Measurements from ENCODE around the gene XXYLT1. TPM values are rescaled to one million over a fixed set of nuclear protein-coding genes. Genes with fewer than 3 reads are reported as not detected.

Gene XXYLT1
- total RNA-seq, 1 experiment from 2014 or later = 23.4 TPM

DNA sequence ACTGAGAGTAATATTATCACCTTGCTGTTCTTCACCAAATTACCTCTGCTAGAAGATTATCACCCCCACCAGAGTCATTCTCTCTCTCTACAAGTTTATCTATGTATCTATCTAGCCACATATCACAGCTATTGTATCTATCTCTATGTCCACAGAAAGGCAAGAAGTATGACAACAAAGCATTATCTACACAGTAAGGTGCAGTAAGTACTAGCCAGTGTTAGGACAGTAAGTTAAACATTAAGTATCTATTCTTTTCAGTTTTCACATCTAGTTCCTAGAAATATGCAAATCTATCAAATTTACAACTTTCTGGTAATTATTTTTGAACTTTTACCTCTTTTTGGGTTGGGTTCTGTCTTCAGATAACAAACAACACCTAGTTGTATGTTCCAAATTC lies 26.5 kb upstream of the XXYLT1 start (continued):
- TF ChIP-seq, protein P1, sequence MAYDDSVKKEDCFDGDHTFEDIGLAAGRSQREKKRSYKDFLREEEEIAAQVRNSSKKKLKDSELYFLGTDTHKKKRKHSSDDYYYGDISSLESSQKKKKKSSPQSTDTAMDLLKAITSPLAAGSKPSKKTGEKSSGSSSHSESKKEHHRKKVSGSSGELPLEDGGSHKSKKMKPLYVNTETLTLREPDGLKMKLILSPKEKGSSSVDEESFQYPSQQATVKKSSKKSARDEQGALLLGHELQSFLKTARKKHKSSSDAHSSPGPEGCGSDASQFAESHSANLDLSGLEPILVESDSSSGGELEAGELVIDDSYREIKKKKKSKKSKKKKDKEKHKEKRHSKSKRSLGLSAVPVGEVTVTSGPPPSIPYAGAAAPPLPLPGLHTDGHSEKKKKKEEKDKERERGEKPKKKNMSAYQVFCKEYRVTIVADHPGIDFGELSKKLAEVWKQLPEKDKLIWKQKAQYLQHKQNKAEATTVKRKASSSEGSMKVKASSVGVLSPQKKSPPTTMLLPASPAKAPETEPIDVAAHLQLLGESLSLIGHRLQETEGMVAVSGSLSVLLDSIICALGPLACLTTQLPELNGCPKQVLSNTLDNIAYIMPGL (CRISPR knock-in tag; IDR thresholded peaks at IDR 0.05) = no peak
- TF ChIP-seq, protein P2, sequence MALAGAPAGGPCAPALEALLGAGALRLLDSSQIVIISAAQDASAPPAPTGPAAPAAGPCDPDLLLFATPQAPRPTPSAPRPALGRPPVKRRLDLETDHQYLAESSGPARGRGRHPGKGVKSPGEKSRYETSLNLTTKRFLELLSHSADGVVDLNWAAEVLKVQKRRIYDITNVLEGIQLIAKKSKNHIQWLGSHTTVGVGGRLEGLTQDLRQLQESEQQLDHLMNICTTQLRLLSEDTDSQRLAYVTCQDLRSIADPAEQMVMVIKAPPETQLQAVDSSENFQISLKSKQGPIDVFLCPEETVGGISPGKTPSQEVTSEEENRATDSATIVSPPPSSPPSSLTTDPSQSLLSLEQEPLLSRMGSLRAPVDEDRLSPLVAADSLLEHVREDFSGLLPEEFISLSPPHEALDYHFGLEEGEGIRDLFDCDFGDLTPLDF (CRISPR knock-in tag; IDR thresholded peaks at IDR 0.05) = no peak
- TF ChIP-seq, protein P3, sequence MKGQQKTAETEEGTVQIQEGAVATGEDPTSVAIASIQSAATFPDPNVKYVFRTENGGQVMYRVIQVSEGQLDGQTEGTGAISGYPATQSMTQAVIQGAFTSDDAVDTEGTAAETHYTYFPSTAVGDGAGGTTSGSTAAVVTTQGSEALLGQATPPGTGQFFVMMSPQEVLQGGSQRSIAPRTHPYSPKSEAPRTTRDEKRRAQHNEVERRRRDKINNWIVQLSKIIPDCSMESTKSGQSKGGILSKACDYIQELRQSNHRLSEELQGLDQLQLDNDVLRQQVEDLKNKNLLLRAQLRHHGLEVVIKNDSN (CRISPR knock-in tag; IDR thresholded peaks at IDR 0.05) = no peak
- TF ChIP-seq, protein P4, sequence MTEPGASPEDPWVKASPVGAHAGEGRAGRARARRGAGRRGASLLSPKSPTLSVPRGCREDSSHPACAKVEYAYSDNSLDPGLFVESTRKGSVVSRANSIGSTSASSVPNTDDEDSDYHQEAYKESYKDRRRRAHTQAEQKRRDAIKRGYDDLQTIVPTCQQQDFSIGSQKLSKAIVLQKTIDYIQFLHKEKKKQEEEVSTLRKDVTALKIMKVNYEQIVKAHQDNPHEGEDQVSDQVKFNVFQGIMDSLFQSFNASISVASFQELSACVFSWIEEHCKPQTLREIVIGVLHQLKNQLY (CRISPR knock-in tag; IDR thresholded peaks at IDR 0.05) = no peak
- TF ChIP-seq, protein P5, sequence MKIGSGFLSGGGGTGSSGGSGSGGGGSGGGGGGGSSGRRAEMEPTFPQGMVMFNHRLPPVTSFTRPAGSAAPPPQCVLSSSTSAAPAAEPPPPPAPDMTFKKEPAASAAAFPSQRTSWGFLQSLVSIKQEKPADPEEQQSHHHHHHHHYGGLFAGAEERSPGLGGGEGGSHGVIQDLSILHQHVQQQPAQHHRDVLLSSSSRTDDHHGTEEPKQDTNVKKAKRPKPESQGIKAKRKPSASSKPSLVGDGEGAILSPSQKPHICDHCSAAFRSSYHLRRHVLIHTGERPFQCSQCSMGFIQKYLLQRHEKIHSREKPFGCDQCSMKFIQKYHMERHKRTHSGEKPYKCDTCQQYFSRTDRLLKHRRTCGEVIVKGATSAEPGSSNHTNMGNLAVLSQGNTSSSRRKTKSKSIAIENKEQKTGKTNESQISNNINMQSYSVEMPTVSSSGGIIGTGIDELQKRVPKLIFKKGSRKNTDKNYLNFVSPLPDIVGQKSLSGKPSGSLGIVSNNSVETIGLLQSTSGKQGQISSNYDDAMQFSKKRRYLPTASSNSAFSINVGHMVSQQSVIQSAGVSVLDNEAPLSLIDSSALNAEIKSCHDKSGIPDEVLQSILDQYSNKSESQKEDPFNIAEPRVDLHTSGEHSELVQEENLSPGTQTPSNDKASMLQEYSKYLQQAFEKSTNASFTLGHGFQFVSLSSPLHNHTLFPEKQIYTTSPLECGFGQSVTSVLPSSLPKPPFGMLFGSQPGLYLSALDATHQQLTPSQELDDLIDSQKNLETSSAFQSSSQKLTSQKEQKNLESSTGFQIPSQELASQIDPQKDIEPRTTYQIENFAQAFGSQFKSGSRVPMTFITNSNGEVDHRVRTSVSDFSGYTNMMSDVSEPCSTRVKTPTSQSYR (CRISPR knock-in tag; IDR thresholded peaks at IDR 0.05) = no peak
- TF ChIP-seq KAT7 (CRISPR knock-in tag; IDR thresholded peaks at IDR 0.05; ENCODE audit: borderline replicate concordance) = no peak
- TF ChIP-seq SOX15 (CRISPR knock-in tag; IDR thresholded peaks at IDR 0.05) = no peak

DNA sequence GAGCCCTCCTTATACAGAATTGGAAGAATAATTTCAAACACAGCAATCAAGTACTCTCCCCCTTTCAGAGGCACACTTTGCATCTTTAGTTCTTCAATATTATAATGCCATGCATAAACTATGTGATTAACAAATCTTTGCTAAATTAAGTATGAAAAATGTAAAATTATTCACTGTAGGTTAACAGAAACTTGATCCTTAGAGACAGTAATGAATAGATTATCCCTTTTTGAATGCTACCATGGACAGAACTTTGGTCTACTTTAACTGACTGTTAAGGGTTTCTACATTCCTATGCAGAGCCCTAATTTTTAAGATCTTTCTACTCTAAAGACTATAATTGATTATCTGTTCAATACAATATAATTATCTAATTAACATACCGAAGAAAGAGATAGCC lies 25.7 kb upstream of the XXYLT1 start:
- CTCF ChIA-PET = no interaction called here
- H3K9me3 Mint-ChIP-seq = no peaks in the 10 kb centered on the region
- ATAC-seq = no peak
- peaks cover 10% of the 10 kb centered on the region for H3K36me3 Mint-ChIP-seq
- TF ChIP-seq, protein P6, sequence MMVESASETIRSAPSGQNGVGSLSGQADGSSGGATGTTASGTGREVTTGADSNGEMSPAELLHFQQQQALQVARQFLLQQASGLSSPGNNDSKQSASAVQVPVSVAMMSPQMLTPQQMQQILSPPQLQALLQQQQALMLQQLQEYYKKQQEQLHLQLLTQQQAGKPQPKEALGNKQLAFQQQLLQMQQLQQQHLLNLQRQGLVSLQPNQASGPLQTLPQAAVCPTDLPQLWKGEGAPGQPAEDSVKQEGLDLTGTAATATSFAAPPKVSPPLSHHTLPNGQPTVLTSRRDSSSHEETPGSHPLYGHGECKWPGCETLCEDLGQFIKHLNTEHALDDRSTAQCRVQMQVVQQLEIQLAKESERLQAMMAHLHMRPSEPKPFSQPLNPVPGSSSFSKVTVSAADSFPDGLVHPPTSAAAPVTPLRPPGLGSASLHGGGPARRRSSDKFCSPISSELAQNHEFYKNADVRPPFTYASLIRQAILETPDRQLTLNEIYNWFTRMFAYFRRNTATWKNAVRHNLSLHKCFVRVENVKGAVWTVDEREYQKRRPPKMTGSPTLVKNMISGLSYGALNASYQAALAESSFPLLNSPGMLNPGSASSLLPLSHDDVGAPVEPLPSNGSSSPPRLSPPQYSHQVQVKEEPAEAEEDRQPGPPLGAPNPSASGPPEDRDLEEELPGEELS (CRISPR knock-in tag; IDR thresholded peaks at IDR 0.05) = no peak
- TF ChIP-seq, protein P7, sequence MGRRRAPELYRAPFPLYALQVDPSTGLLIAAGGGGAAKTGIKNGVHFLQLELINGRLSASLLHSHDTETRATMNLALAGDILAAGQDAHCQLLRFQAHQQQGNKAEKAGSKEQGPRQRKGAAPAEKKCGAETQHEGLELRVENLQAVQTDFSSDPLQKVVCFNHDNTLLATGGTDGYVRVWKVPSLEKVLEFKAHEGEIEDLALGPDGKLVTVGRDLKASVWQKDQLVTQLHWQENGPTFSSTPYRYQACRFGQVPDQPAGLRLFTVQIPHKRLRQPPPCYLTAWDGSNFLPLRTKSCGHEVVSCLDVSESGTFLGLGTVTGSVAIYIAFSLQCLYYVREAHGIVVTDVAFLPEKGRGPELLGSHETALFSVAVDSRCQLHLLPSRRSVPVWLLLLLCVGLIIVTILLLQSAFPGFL (CRISPR knock-in tag; IDR thresholded peaks at IDR 0.05; ENCODE audit: borderline replicate concordance) = no peak
- TF ChIP-seq, protein P8, sequence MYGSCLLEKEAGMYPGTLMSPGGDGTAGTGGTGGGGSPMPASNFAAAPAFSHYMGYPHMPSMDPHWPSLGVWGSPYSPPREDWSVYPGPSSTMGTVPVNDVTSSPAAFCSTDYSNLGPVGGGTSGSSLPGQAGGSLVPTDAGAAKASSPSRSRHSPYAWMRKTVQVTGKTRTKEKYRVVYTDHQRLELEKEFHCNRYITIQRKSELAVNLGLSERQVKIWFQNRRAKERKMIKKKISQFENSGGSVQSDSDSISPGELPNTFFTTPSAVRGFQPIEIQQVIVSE (CRISPR knock-in tag; IDR thresholded peaks at IDR 0.05; ENCODE audit: borderline replicate concordance) = no peak
- TF ChIP-seq NR3C1 (CRISPR knock-in tag; conservative IDR thresholded peaks at IDR 0.05; ENCODE audit: low read depth) = no peak
- TF ChIP-seq NR1H2 (CRISPR knock-in tag; IDR thresholded peaks at IDR 0.05) = no peak
- TF ChIP-seq, protein P9, sequence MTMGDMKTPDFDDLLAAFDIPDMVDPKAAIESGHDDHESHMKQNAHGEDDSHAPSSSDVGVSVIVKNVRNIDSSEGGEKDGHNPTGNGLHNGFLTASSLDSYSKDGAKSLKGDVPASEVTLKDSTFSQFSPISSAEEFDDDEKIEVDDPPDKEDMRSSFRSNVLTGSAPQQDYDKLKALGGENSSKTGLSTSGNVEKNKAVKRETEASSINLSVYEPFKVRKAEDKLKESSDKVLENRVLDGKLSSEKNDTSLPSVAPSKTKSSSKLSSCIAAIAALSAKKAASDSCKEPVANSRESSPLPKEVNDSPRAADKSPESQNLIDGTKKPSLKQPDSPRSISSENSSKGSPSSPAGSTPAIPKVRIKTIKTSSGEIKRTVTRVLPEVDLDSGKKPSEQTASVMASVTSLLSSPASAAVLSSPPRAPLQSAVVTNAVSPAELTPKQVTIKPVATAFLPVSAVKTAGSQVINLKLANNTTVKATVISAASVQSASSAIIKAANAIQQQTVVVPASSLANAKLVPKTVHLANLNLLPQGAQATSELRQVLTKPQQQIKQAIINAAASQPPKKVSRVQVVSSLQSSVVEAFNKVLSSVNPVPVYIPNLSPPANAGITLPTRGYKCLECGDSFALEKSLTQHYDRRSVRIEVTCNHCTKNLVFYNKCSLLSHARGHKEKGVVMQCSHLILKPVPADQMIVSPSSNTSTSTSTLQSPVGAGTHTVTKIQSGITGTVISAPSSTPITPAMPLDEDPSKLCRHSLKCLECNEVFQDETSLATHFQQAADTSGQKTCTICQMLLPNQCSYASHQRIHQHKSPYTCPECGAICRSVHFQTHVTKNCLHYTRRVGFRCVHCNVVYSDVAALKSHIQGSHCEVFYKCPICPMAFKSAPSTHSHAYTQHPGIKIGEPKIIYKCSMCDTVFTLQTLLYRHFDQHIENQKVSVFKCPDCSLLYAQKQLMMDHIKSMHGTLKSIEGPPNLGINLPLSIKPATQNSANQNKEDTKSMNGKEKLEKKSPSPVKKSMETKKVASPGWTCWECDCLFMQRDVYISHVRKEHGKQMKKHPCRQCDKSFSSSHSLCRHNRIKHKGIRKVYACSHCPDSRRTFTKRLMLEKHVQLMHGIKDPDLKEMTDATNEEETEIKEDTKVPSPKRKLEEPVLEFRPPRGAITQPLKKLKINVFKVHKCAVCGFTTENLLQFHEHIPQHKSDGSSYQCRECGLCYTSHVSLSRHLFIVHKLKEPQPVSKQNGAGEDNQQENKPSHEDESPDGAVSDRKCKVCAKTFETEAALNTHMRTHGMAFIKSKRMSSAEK (CRISPR knock-in tag; IDR thresholded peaks at IDR 0.05; ENCODE audit: borderline replicate concordance) = no peak
- no peak for TF ChIP-seq JUN (CRISPR knock-in tag; IDR thresholded peaks at IDR 0.05)
- no peak for TF ChIP-seq ZNF138 (CRISPR knock-in tag; conservative IDR thresholded peaks at IDR 0.05)
- TF ChIP-seq, protein P5 (CRISPR knock-in tag; IDR thresholded peaks at IDR 0.05) = no peak
- TF ChIP-seq ESRRA (CRISPR knock-in tag; IDR thresholded peaks at IDR 0.05; ENCODE audit: borderline replicate concordance) = no peak
- H3K4me1 Mint-ChIP-seq = no peaks in the 10 kb centered on the region
- no peaks in the 10 kb centered on the region for H3K27me3 Mint-ChIP-seq (ENCODE audit: low read depth)
- H3K4me3 Mint-ChIP-seq = no peak overlapping the region
- POLR2A ChIA-PET = no interaction called here
- no peak overlapping the region for H3K27ac Mint-ChIP-seq
- no peak for DNase-seq (ENCODE audit: low spot score)

Measured in WTC11 (cell line).